ENCODE measurements around the gene RGS14.
"Not testable (repeated sequence)": the region's sequence is repeated elsewhere in the genome, so short reads cannot be mapped to it uniquely, and the experiment has no call there.

The RGS14 gene

DNA sequence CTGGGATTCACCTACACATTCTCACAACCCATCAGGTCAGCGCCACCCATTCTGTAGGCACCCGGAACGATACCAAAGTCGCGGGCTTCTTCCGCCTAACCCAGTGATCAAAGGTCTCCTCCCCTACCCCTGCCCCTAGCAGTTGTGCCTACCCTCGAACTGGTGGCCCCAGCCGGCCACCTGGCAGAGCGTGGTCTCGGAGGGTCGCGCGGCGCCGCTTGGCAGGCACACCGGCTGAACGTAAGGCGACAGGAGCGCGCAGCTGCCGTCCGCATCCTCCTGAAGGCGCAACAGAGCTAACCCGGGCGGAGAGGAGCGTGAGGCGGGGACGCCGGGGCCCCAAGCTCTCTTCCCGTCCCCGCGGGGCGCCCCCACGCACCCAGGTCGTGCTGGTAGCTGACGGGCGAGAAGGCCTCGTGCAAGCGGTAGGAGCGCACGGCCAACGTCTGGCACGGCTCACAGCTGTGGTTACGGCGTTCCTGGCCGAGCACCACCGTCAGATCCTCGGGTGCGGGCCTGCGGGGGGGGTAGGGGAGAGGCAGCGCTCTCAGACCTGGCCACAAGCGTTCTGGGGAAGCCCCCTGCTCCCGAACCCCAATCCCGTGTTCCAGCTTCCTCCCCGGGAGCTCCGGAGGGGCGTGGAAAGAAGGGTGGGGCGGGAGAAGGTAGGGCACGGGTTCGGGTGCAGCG is 45.5 kb downstream of the RGS14 start:
- H3K4me1 Mint-ChIP-seq, result peaks cover 28% of the 10 kb centered on the region
- no peaks in the 10 kb centered on the region for H3K36me3 Mint-ChIP-seq (ENCODE audit: low read depth)
- peak overlapping the region; percentile 73 for H3K4me3 Mint-ChIP-seq
- ATAC-seq (peak; percentile 6), DNase-seq (peak; percentile 50)
- no peak overlapping the region for H3K27ac Mint-ChIP-seq
- H3K27me3 Mint-ChIP-seq, result peaks cover 26% of the 10 kb centered on the region
- H3K9me3 Mint-ChIP-seq, result no peaks in the 10 kb centered on the region

DNA sequence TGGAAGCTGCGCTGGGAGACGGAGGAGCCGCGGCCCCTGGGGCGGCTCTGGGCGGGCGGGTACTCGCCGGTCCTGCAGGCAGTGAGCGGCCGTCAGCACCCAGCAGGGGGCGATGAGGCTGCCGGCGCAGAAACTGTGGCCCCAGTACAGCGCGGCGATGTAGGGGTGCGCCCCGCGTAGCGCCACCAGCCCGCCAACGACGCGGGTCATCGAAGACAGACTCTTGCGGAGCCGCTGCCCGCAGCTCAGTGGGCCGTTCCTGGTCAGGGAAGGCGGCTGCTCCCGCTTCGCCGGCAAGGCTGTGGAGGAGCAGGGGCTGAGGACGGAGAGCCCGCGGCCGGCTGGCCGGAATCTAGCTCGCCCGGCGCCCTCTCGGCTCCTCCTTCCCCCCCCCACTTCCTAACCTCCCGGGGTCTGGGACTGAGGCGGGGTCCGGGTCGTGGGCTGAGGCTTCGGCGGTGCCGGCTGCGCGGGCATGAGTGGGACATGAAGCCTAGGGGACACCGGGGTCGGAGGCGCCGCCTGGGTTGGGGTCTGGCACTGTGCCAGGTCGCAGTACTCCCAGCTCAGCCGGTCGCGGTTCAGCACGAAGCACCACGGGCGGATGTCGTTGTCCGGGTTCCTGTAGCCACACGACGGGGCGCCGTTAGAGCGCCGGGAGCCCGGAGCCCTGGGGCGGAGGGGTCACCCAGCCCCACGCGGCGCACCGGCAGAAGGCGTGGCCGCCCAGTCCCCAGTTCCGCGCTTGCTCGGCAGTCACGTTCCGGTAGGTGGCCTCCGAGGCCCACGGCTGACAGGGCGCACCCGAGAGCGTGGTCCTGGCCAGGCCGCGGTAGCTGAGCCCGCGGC is 46.3 kb downstream of the RGS14 start:
- Mint-ChIP-seq H3K27ac (no peak overlapping the region), H3K27me3 (peaks cover 26% of the 10 kb centered on the region), H3K4me1 (peaks cover 28% of the 10 kb centered on the region), H3K9me3 (no peaks in the 10 kb centered on the region), H3K36me3 (ENCODE audit: low read depth) (no peaks in the 10 kb centered on the region), H3K4me3 (peak overlapping the region; percentile 73)
- ATAC-seq (peak; percentile 92), DNase-seq (peak; percentile 86)

DNA sequence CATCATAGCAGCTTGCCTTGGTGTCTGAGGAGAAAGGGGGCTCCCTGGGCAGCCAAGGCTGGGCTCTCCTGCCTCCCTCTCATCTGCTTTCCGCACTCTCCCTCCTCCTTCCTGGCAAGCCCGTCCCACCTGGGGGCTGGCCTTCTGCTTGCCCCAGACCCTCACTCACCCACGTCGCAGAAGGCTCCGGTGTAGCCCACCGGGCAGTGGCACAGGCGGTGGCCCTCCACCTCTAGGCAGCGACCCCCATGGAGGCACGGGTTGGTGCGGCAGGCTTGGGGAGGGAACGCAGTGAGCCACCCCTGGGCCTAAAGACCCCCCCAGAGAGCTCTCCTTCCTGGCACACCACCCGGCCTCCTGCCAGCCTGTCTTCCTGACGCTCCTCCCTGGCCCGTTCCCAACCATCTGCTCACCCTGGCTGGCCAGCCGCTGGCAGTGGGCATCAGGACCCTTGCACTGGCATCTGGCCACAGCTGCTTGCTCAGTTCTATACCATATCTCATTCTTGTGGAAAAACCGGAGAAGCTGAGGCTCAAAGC is 47.0 kb downstream of the RGS14 start:
- peaks cover 28% of the 10 kb centered on the region for H3K4me1 Mint-ChIP-seq
- H3K27me3 Mint-ChIP-seq, result peaks cover 28% of the 10 kb centered on the region
- ATAC-seq (no peak), DNase-seq (no peak)
- H3K4me3 Mint-ChIP-seq, result peak overlapping the region; percentile 73
- no peaks in the 10 kb centered on the region for H3K36me3 Mint-ChIP-seq (ENCODE audit: low read depth)
- H3K9me3 Mint-ChIP-seq, result no peaks in the 10 kb centered on the region
- no peak overlapping the region for H3K27ac Mint-ChIP-seq

DNA sequence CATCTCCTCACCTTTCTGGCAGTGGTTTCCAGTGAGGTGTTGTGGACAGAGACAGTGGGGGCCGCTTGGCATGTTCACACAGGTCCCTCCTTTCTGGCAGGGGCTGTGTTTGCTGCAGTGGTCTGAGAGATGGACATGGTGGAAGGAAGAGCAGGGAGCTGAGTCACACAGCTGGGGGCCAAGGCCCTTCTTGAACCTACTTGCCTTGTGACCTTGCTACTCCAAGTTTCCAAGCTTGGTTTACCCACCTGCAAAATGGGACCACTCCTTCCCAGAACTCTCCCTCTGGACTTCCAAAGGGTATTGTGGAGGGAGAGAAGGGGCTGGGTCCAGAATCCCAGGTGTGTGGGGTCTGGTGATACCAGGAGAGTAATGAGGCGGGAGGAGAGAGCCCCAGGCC is 47.6 kb downstream of the RGS14 start:
- H3K9me3 Mint-ChIP-seq, result no peaks in the 10 kb centered on the region
- no peak for ATAC-seq
- H3K4me1 Mint-ChIP-seq, result peaks cover 28% of the 10 kb centered on the region
- H3K27me3 Mint-ChIP-seq, result peaks cover 28% of the 10 kb centered on the region
- H3K36me3 Mint-ChIP-seq (ENCODE audit: low read depth), result no peaks in the 10 kb centered on the region
- H3K4me3 Mint-ChIP-seq, result peak overlapping the region; percentile 73
- H3K27ac Mint-ChIP-seq, result no peak overlapping the region
- no peak for DNase-seq

DNA sequence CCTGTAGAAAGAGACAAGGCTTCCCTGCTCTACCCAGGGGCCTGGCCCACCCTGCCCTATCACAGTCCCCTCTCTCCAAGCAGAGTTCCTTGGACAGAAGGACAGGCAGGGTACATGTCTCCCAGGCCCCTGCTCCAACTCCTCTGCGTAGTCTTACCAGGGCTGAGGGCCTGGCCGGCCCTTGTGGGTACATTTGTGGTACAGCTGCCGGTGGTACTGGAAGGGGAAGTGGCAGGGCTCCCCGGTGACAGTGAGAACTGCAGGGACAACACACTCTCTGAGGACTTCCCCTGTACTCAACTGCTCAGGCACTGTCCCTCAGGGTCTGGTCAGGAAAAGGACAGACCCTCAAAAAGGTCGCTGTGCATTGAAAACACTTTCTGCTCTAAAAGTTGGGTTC is 48.1 kb downstream of the RGS14 start:
- Mint-ChIP-seq H3K4me3 (no peak overlapping the region), H3K36me3 (ENCODE audit: low read depth) (no peaks in the 10 kb centered on the region), H3K27me3 (peaks cover 28% of the 10 kb centered on the region), H3K4me1 (peaks cover 33% of the 10 kb centered on the region), H3K27ac (no peak overlapping the region), H3K9me3 (no peaks in the 10 kb centered on the region)
- no peak for ATAC-seq
- DNase-seq, result no peak

DNA sequence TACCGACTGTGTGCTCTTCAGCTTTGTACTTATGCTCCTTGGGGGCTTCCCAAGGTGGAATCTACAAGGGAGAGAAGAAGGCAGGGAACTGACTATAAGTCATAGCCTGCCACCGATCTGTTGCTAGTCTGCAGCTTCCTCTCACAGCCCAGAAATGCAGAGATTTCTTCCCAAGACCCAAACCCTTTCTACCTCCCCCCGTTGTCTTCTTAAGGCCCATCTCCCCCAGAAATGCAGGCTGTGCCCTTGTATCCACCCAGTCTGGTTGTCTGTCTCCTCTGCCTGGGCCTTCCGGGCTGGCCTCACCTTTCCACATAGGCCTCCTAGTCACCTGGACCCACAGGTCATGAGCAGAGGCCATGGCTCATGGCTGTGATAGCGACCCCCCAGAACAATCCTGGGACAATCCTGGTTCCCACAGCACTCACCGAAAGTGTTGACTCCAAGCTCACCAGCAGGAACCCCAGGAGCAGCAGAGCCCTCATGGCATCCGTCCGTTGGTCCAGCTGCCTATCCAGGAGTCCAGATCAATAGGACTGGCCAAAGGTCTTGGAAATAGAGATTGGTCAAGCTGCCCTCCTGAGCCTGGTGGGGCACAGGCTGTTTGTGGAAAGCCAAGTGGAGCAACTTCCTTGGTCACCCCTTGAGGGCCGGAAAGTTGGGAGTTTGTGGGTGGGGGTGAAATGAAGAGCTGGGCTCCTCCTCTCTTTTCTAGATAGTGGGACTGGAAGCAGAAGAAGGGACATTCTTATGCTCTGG is 51.5 kb downstream of the RGS14 start, which contains the start of gene F12:
Gene F12 (minus strand): TSS at position 522 of the 759 bp plus-strand sequence. CDS start 37 bp downstream, at position 485.
- Mint-ChIP-seq H3K27me3 (peaks cover 6% of the 10 kb centered on the region), H3K27ac (no peak within 1 kb of the TSS), H3K36me3 (ENCODE audit: low read depth) (no peaks in the 10 kb centered on the region), H3K4me3 (no peak within 1 kb of the TSS), H3K9me3 (no peaks in the 10 kb centered on the region), H3K4me1 (peaks cover 40% of the 10 kb centered on the region)
- no peak for ATAC-seq
- no peak for DNase-seq

DNA sequence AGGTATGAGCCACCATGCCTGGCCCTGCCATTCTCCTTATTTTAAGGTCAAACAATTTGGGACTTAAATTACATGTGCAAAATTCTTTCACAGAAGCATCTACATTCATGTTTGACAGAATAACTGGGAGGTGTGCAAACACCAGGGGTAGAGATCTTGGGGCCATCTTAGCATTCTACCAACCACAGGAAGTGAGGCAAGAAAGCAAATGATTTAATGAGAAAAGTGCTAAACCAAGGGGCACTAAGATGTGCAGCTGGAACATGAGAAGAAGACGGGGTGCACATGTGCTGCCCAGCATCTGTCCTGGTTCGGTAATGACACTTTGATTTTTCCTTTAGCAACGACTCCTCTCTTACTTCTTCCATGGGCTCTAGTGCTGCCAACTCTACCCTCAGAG is 52.9 kb downstream of the RGS14 start:
- Mint-ChIP-seq H3K9me3 (no peaks in the 10 kb centered on the region), H3K4me1 (peaks cover 32% of the 10 kb centered on the region), H3K27ac (peak overlapping the region; percentile 11), H3K36me3 (ENCODE audit: low read depth) (no peaks in the 10 kb centered on the region), H3K27me3 (peaks cover 6% of the 10 kb centered on the region), H3K4me3 (no peak overlapping the region)
- DNase-seq (no peak), ATAC-seq (no peak)

DNA sequence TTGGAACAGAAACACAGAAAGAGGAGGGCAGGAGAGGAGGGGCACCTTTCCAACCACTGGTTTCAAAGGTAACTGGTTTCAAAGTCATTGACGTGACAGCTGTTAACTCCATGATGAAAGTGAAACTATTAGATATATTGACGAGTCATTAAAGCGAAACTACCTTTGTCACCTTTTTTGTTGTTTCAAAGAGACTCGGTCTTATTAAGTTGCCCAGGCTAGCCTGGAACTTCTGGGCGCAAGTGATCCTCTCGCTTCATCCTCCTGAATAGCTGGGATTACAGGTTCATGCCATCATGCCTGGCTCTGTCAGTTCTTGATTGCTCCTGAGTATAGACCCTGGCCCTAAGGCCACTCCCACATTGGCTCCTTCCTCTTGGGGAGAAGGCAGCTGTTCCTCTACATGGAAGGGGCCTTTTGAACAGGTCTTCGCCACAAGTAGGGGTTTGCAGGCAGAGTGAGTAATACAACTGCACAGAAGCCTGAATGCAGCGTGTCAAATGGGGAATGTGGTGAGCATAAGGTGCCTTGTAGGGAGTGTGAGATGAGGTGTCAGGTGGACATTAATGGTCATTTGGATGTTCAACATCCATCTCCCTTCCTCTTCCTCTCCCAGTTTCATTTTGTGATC is 55.0 kb downstream of the RGS14 start:
- DNase-seq (no peak), ATAC-seq (peak; percentile 83)
- Mint-ChIP-seq H3K4me1 (peaks cover 33% of the 10 kb centered on the region), H3K9me3 (no peaks in the 10 kb centered on the region), H3K27me3 (peaks cover 4% of the 10 kb centered on the region), H3K4me3 (no peak overlapping the region), H3K36me3 (ENCODE audit: low read depth) (no peaks in the 10 kb centered on the region), H3K27ac (no peak overlapping the region)

DNA sequence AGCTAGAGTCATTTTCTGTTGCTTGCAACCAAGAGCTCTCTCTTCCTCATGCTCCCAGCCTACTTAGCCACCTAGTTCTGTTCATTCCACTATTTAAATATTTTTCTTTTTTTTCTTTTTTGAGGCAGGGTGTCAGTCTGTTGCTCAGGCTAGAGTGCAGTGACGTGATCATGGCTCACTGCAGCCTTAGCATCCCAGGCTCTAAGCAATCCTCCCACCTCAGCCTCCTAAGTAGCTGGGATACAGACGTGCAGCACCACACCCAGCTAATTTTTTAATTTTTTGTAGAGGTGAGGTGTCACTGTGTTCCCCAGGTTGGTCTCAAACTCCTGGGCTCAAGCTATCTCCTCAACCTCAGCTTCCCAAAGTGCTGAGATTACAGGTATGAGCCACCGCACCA is 56.8 kb downstream of the RGS14 start:
- no peak overlapping the region for H3K27ac Mint-ChIP-seq
- DNase-seq (no peak), ATAC-seq (no peak)
- H3K9me3 Mint-ChIP-seq, result no peaks in the 10 kb centered on the region
- peaks cover 33% of the 10 kb centered on the region for H3K4me1 Mint-ChIP-seq
- H3K27me3 Mint-ChIP-seq, result peaks cover 3% of the 10 kb centered on the region
- no peak overlapping the region for H3K4me3 Mint-ChIP-seq
- no peaks in the 10 kb centered on the region for H3K36me3 Mint-ChIP-seq (ENCODE audit: low read depth)

DNA sequence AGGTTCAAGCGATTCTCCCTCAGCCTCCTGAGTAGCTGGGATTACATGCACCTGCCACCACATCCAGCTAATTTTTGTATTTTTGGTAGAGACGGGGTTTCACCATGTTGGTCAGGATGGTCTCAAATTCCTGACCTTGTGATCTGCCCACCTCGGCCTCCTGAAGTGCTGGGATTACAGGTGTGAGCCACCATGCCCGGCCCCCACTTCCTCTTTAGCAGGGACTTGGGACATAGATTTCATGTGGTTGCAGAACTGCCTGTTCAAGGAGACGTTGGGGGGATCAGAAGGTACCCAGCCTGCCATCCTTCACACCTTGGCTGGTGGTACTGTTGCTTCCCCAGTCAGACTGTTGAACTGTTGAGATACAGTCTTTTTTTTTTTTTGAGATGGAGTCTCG is 59.4 kb downstream of the RGS14 start:
- not testable (repeated sequence) for H3K27ac Mint-ChIP-seq; H3K36me3 Mint-ChIP-seq (ENCODE audit: low read depth); H3K9me3 Mint-ChIP-seq; H3K4me3 Mint-ChIP-seq; DNase-seq; H3K27me3 Mint-ChIP-seq; ATAC-seq
- peaks cover 19% of the 10 kb centered on the region for H3K4me1 Mint-ChIP-seq

DNA sequence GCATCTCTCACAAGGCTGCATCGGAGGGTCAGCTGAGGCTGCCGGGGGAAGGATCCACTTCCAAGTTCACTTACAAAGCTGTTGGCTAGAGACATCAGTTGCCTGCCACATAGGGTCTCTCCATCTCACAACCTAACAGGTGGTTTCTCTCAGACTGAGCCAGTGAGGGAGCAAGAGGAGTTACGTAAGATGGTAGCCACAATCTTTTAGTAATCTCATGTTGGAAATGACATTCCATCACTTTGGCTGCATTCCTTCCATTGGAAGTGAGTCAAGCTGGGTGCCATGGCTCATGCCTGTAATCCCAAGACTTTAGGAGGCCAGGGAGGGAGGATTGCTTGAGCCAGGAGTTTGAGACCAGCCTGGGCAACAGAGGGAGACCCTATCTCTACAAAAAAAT is 61.3 kb downstream of the RGS14 start:
- no peaks in the 10 kb centered on the region for H3K9me3 Mint-ChIP-seq

DNA sequence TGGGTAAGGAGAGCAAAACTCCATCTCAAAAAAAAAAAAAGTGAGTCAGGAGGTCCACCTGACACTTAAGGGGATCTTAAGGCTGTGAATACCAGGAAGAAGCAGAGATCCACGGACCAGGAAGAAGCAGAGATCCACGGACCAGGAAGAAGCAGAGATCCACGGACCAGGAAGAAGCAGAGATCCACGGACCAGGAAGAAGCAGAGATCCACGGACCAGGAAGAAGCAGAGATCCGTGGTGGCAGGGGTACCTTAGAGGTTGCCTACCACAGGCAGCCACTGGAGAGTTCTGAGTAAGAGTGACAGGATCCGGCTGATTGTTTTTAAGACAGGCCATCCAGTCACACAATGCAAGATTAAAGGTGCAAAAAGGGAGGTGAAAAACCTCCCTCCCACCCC is 62.7 kb downstream of the RGS14 start:
- H3K4me1 Mint-ChIP-seq, result peaks cover 11% of the 10 kb centered on the region
- H3K9me3 Mint-ChIP-seq; DNase-seq; H3K36me3 Mint-ChIP-seq (ENCODE audit: low read depth); ATAC-seq; H3K4me3 Mint-ChIP-seq; H3K27me3 Mint-ChIP-seq; H3K27ac Mint-ChIP-seq: not testable (repeated sequence)

More for the DNA sequence above, 61.3 kb downstream of the RGS14 start:
- Mint-ChIP-seq H3K27ac (no peak overlapping the region), H3K4me3 (no peak overlapping the region), H3K36me3 (ENCODE audit: low read depth) (no peaks in the 10 kb centered on the region), H3K4me1 (peaks cover 5% of the 10 kb centered on the region), H3K27me3 (peaks cover 1% of the 10 kb centered on the region)
- DNase-seq (no peak), ATAC-seq (no peak)

DNA sequence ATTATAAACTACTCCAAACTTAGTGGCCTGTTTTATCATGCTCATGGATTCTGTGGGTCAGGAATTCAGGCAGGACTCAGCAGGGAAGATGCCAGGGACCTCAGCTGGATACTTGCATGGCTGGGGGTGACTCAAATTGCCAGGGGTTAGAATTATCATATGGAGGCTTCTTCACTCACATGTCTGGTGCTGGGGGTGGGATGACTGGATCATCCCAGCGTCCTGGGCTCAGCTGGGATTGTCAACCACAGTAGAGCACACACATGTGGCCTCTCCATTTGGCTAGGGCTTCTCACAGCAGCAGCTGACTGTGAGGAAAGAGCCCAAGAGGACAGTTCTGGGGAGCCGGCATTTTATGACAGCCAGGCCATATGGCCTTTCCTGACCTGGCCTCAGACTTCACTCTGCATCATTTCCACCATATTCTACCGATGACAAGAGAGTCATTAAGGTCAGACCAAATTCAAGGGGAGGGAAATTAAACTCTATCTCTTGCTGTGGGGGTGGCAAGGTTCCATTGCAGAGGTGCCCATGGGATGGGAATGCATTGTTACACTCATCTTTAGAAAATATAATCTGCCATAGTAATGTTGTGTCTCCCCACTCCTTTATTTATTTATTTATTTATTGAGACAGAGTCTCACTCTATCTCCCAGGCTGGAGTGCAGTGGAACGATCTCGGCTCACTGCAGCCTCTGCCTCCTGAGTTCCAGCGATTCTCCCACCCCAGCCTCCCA is 63.5 kb downstream of the RGS14 start:
- Mint-ChIP-seq H3K27ac (no peak overlapping the region), H3K9me3 (no peaks in the 10 kb centered on the region), H3K27me3 (peaks cover 2% of the 10 kb centered on the region), H3K36me3 (ENCODE audit: low read depth) (no peaks in the 10 kb centered on the region), H3K4me1 (peaks cover 13% of the 10 kb centered on the region), H3K4me3 (no peak overlapping the region)
- no peak for DNase-seq
- no peak for ATAC-seq

Measured in activated naive CD8-positive, alpha-beta T cell treated with anti-CD3 and anti-CD28 coated beads, Interleukin-2, amount 50 U/mL, for 24 hours (primary cell).